IPS-15b (cell line): ENCODE measurements around the gene CC2D2A.

Experiments used
- H3K27me3 ChIP-seq: one replicate; pipeline ENCODE4 v1.6.1; 2013; ENCODE audit warnings: low read length; ENCODE audit not compliant: control insufficient read depth, insufficient read depth
- H3K36me3 ChIP-seq: one replicate; pipeline ENCODE4 v1.6.1; 2013; ENCODE audit warnings: low read length; ENCODE audit not compliant: control insufficient read depth, insufficient read depth
- H3K4me1 ChIP-seq: one replicate; pipeline ENCODE4 v1.6.1; 2013; ENCODE audit warnings: mild to moderate bottlenecking, low read length; ENCODE audit not compliant: control insufficient read depth, insufficient read depth
- H3K4me3 ChIP-seq: one replicate; pipeline ENCODE4 v1.5.1; 2013; ENCODE audit warnings: low read depth, low read length
- H3K9ac ChIP-seq: one replicate; pipeline ENCODE4 v1.6.1; 2013; ENCODE audit warnings: low read depth, mild to moderate bottlenecking, low read length
- H3K9me3 ChIP-seq: one replicate; pipeline ENCODE4 v1.6.1; 2013; ENCODE audit warnings: mild to moderate bottlenecking, low read length; ENCODE audit not compliant: control insufficient read depth, insufficient read depth

CC2D2A gene

DNA sequence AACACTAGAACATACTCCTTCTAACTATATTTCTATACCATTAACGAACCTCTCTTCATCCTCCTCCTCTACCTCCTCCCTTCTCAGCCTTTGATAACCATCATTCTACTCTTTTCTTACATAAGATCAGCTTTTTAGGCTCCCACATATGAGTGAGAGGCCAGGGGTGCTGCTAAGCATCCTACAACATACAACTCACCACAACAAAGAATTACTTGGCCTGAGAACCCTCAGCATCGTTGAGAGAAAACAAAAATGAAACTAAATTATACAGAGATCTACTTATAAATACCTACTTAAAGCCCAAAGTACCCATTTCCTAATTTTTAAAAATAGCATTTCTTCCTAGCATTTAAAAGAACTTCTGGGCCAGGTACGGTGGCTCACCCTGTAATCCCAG, 77.7 kb downstream of the CC2D2A start:
- H3K4me1 ChIP-seq: peaks cover 12% of the 10 kb centered on the region
- H3K4me3 ChIP-seq: no peak overlapping the region
- no peaks in the 10 kb centered on the region for H3K36me3 ChIP-seq

GRCh38 chr4:15550491-15550890, 80.8 kb downstream of the CC2D2A start:
- Histone ChIP-seq H3K4me3 (no peak overlapping the region), H3K27me3 (no peaks in the 10 kb centered on the region), H3K9ac (no peak overlapping the region), H3K4me1 (peaks cover 2% of the 10 kb centered on the region), H3K9me3 (no peaks in the 10 kb centered on the region), H3K36me3 (peaks cover 2% of the 10 kb centered on the region)

More for the DNA sequence above, 77.7 kb downstream of the CC2D2A start:
- Histone ChIP-seq H3K9me3 (no peaks in the 10 kb centered on the region), H3K27me3 (no peaks in the 10 kb centered on the region), H3K9ac (no peak overlapping the region)

GRCh38 chr4:15551740-15552446, 82.2 kb downstream of the CC2D2A start:
- H3K36me3 ChIP-seq: peaks cover 2% of the 10 kb centered on the region
- H3K4me1 ChIP-seq: peaks cover 2% of the 10 kb centered on the region
- H3K9ac ChIP-seq: no peak overlapping the region
- no peak overlapping the region for H3K4me3 ChIP-seq
- H3K9me3 ChIP-seq: no peaks in the 10 kb centered on the region
- H3K27me3 ChIP-seq: no peaks in the 10 kb centered on the region

DNA sequence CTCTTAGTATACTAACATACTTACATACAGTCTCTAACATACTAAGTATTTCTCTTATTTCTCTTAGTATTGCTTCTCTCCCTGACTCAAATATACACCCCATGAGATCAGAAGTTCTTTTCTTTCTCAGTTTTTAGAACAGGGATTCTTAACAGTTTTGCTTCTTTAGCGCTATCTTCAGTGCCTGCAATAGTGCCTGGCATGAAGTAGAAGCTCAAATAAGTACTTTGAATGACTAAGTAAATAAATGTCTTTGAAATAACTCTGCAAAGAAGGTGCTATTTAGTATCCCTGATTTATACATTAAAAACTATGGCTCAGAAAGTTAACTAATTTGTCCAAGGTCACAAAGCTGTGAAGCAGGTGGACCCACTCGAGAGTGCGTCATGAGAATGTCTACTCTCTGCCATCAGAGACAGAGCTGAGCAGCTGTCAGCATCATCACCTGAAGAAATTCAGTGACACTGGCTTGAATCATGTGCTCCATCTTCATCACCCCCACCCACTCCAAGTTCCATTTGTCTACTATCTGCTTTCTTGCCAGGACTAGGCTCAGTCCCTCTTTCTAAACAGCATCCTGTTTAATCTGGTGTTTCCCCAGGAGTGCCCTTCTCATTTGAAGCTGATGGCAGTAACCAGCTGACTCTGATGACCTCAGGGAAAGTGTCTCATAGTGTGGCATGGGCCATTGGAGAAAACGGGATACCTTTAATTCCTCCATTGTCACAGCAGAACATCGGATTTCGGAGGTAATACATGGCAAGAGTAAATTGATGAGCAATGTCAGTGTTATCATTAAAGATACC, 83.1 kb downstream of the CC2D2A start:
- H3K9ac ChIP-seq: no peak overlapping the region
- no peak overlapping the region for H3K4me3 ChIP-seq
- H3K4me1 ChIP-seq: peaks cover 2% of the 10 kb centered on the region
- no peaks in the 10 kb centered on the region for H3K9me3 ChIP-seq
- H3K27me3 ChIP-seq: no peaks in the 10 kb centered on the region
- H3K36me3 ChIP-seq: peaks cover 2% of the 10 kb centered on the region

DNA sequence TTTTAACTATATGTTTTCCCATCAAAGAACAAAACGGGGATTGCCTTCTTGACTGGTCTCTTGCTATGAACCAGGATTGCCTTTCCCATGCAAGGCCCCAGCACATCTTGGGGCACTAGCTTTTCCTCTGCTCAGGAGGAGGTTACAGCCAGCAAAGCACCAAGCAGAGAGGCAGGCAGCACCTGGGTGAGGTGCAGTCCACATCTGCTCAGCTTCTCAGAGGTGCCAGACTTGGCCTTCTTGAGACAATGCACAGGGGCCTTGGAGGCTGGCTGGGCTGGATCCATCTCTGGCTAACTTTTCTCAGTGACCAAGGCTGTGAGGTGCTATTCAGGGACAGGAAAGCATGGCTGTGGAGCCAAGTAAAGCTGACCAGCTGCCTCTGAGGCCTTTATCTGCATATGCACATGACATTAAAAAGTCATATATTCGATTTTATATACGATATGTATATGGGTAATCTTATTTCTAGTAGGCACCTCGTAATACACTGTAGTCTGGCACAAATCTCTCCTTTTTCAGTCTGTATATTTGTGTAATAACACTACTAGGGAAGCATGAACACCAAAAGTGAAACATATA, 86.9 kb downstream of the CC2D2A start:
- Histone ChIP-seq H3K36me3 (peaks cover 2% of the 10 kb centered on the region), H3K9me3 (no peaks in the 10 kb centered on the region), H3K4me1 (peaks cover 2% of the 10 kb centered on the region), H3K27me3 (no peaks in the 10 kb centered on the region), H3K9ac (no peak overlapping the region), H3K4me3 (no peak overlapping the region)

GRCh38 chr4:15557786-15558550, 88.3 kb downstream of the CC2D2A start:
- peaks cover 2% of the 10 kb centered on the region for H3K36me3 ChIP-seq
- peaks cover 2% of the 10 kb centered on the region for H3K4me1 ChIP-seq
- no peaks in the 10 kb centered on the region for H3K27me3 ChIP-seq

GRCh38 chr4:15558561-15558960, 88.9 kb downstream of the CC2D2A start:
- Histone ChIP-seq H3K9ac (no peak overlapping the region), H3K4me3 (no peak overlapping the region), H3K9me3 (no peaks in the 10 kb centered on the region), H3K4me1 (peaks cover 2% of the 10 kb centered on the region), H3K27me3 (no peaks in the 10 kb centered on the region), H3K36me3 (peaks cover 2% of the 10 kb centered on the region)

More at GRCh38 chr4:15557786-15558550, 88.3 kb downstream of the CC2D2A start:
- no peaks in the 10 kb centered on the region for H3K9me3 ChIP-seq
- no peak overlapping the region for H3K9ac ChIP-seq
- no peak overlapping the region for H3K4me3 ChIP-seq

DNA sequence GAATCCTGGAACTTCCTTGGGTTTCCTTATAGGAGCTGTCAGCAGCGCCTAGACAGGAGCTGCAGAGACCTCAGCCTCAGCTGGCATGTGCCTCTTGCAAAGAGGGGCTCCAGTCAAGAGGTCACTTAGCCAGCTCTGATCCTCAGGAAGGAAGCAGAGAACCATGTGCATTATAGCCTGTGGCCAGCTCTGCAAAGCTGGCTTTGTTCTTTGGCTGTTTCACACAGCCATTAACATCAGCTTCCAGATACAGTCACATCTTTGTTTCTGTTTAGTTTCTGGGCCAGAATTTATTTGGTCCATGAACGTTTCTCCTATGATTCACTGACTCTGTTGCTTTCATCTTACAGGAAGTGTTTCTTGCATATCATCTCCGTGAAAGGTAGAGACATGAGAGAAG, 92.4 kb downstream of the CC2D2A start:
- no peaks in the 10 kb centered on the region for H3K9me3 ChIP-seq
- H3K36me3 ChIP-seq: no peaks in the 10 kb centered on the region
- H3K4me1 ChIP-seq: no peaks in the 10 kb centered on the region

DNA sequence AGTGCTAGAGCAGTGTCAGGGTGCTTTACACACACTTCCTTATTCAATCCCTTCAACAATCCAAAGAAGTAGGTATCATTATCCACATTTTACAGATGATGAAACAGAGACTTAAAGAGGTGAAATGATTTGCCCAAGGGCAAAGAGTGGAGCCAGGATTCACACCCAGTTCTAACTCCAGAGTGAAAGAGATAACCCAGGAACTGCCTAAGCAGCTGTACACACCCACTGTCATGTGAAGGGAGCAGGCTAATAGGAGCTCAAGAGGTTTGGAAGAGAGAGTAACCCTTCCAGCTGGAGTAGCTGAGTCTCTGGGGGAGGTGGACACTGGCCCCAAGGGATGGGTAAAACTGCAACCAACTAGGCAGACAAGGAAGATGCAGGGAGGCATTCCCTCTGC, 92.9 kb downstream of the CC2D2A start:
- Histone ChIP-seq H3K9ac (no peak overlapping the region), H3K4me1 (no peaks in the 10 kb centered on the region), H3K4me3 (no peak overlapping the region), H3K36me3 (no peaks in the 10 kb centered on the region), H3K27me3 (no peaks in the 10 kb centered on the region), H3K9me3 (no peaks in the 10 kb centered on the region)

More for the DNA sequence above, 92.4 kb downstream of the CC2D2A start:
- H3K27me3 ChIP-seq: no peaks in the 10 kb centered on the region
- H3K4me3 ChIP-seq: no peak overlapping the region
- no peak overlapping the region for H3K9ac ChIP-seq

DNA sequence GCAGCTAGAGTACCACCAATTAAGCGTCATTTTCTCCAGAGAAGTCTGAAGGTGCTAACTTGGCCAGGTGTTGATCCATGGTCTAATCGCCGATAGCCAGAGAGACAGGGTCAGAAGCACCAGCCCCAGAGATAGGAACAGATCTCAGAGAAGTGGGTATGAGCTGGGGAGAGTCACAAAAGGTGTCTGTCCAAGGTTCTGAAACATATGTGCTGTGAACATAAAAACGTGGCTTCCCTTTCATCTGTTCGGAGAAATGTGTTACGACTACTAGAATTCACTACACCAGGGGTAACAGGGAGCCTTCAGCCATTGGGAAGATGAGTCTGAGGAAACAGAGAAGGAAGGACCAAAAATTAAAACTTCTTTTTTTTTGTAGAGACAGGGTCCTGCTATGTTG, 94.2 kb downstream of the CC2D2A start:
- H3K36me3 ChIP-seq: no peaks in the 10 kb centered on the region
- no peak overlapping the region for H3K4me3 ChIP-seq
- no peaks in the 10 kb centered on the region for H3K27me3 ChIP-seq
- H3K9me3 ChIP-seq: no peaks in the 10 kb centered on the region
- no peak overlapping the region for H3K9ac ChIP-seq
- H3K4me1 ChIP-seq: no peaks in the 10 kb centered on the region

- no peaks in the 10 kb centered on the region for H3K9me3 ChIP-seq
- H3K4me1 ChIP-seq: no peaks in the 10 kb centered on the region
- no peaks in the 10 kb centered on the region for H3K36me3 ChIP-seq
- H3K4me3 ChIP-seq: no peak overlapping the region
- H3K27me3 ChIP-seq: no peaks in the 10 kb centered on the region
- H3K9ac ChIP-seq: no peak overlapping the region
Measured at GRCh38 chr4:15568821-15569220, 99.1 kb downstream of the CC2D2A start.
